Esophagus (tissue), 2 donors: ENCODE data around the gene PDZD2. TPM values are rescaled to one million over a fixed set of nuclear protein-coding genes. Genes with fewer than 3 reads are reported as not detected.

Experiments used
- H3K27ac ChIP-seq, 2 donors: one replicate each; pipeline ENCODE4 v1.5.1; 2013; ENCODE audit warnings: low read depth in 2 of 2, mild to moderate bottlenecking in 2 of 2, inconsistent platforms in 1 of 2, low read length in 1 of 2, moderate library complexity in 1 of 2
- H3K27me3 ChIP-seq, 2 donors: one replicate each; pipeline ENCODE4 v1.6.1; 2013; ENCODE audit warnings: low read length in 2 of 2, control low read depth in 1 of 2, mild to moderate bottlenecking in 1 of 2; ENCODE audit not compliant: insufficient read depth in 2 of 2, control insufficient read depth in 1 of 2
- H3K36me3 ChIP-seq, 2 donors: one replicate each; pipeline ENCODE4 v1.6.1; 2013; ENCODE audit warnings: low read length in 1 of 2; ENCODE audit not compliant: control insufficient read depth in 2 of 2, insufficient read depth in 2 of 2
- H3K4me1 ChIP-seq, 2 donors: one replicate each; pipeline ENCODE4 v1.6.1; 2013; ENCODE audit warnings: low read length in 1 of 2; ENCODE audit not compliant: control insufficient read depth in 2 of 2, insufficient read depth in 2 of 2
- H3K4me3 ChIP-seq, 2 donors: one replicate each; pipeline ENCODE4 v1.5.1; 2013; ENCODE audit warnings: low read length in 2 of 2, mild to moderate bottlenecking in 2 of 2, low read depth in 1 of 2, moderate library complexity in 1 of 2
- H3K9me3 ChIP-seq, 2 donors: one replicate each; pipeline ENCODE4 v1.6.1; 2013; ENCODE audit warnings: mild to moderate bottlenecking in 2 of 2, low read depth in 1 of 2, low read length in 1 of 2, moderate library complexity in 1 of 2; ENCODE audit not compliant: control insufficient read depth in 2 of 2, insufficient read depth in 1 of 2
- WGBS, 2 donors: extraction: QIAGEN DNeasy Blood & Tissue Kit; methylation state at CpG; one replicate each; pipeline ENCODE4 v1.1.7; 2013; 5-methylcytosine and 5-hydroxymethylcytosine counted together
- polyA plus RNA-seq, 2 donors: library from polyadenylated mRNA; stranded (reverse); fragments of 200-250 nt; gene quantifications; one replicate each; pipeline ENCODE4 v1.2.3, GENCODE V29; 2013
- donor health status: healthy with polysubstance abuse.
- donor health status: Bipolar disorder and iron deficiency.

Gene PDZD2
- polyA plus RNA-seq, 2 donors, result 6.6 to 15.3 TPM

GRCh38 chr5:31701642-31702299 is 62.8 kb downstream of the PDZD2 start:
- Histone ChIP-seq H3K4me3 (no peak overlapping the region), H3K36me3 (no peaks in the 10 kb centered on the region), H3K27ac (no peak overlapping the region), H3K9me3 (no peaks in the 10 kb centered on the region), H3K27me3 (no peaks in the 10 kb centered on the region), H3K4me1 (no peaks in the 10 kb centered on the region)
- 67 to 68% methylated on average over 11 of the region's 11 CpGs for WGBS, 2 donors

DNA sequence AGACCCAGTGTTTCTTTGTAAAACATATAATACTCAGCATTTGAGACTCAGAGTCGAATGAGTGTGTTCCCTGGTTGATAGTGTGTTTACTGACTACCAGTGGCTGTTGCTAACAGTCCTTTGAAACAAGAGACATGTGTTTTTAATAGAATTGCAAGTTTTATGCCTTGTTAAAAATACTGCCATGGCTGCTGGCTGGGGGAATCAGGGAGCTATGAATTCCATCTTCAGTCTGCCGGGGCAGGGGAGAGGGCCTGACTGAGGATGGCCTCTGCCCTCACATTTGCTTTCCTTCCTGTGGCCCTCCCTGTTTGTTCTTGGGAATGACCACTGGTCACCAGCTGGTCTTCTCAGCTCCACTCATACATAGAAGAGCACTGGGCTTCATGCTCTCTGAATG is 63.8 kb downstream of the PDZD2 start:
- Histone ChIP-seq H3K27ac (no peak overlapping the region), H3K9me3 (no peaks in the 10 kb centered on the region), H3K4me1 (no peaks in the 10 kb centered on the region), H3K36me3 (no peaks in the 10 kb centered on the region), H3K27me3 (no peaks in the 10 kb centered on the region), H3K4me3 (no peak overlapping the region)
- 62 to 69% methylated on average over 2 of the region's 2 CpGs for WGBS, 2 donors

GRCh38 chr5:31703757-31704156 is 64.8 kb downstream of the PDZD2 start:
- WGBS, 2 donors, result 93 to 100% methylated on average over 1 of the region's 1 CpG
- Histone ChIP-seq H3K4me3 (no peak overlapping the region), H3K27ac (no peak overlapping the region), H3K9me3 (no peaks in the 10 kb centered on the region), H3K27me3 (no peaks in the 10 kb centered on the region), H3K4me1 (no peaks in the 10 kb centered on the region), H3K36me3 (no peaks in the 10 kb centered on the region)

DNA sequence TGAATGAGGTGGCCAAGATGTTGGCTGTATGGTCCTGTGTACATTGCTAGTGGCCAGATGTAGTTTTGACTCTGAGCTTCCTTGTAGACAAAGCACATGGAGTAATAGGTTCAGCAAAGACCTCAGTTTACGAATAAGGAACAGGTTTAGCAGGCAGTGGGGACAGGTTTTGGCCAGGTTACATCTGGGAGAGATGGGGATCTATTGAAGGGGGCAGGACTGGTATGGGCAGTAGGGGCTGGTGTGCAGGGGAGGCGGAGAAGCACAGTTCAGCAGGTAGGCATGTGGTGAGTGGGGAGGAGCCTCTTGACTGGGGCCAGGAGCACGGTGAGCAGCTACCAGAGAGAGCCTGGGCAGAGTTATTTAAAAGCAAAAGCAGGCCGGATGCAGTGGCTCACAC is 67.3 kb downstream of the PDZD2 start:
- no peaks in the 10 kb centered on the region for H3K4me1 ChIP-seq
- 67 to 83% methylated on average over 4 of the region's 4 CpGs for WGBS, 2 donors
- H3K27ac ChIP-seq, result peak overlapping the region in 1 of 2 donors; percentile 49
- no peaks in the 10 kb centered on the region for H3K27me3 ChIP-seq
- no peaks in the 10 kb centered on the region for H3K36me3 ChIP-seq
- H3K4me3 ChIP-seq, result no peak overlapping the region
- no peaks in the 10 kb centered on the region for H3K9me3 ChIP-seq

GRCh38 chr5:31707329-31707728 is 68.4 kb downstream of the PDZD2 start:
- peak overlapping the region in 1 of 2 donors; percentile 7 for H3K27ac ChIP-seq
- WGBS, 2 donors, result 58 to 65% methylated on average over 4 of the region's 4 CpGs

DNA sequence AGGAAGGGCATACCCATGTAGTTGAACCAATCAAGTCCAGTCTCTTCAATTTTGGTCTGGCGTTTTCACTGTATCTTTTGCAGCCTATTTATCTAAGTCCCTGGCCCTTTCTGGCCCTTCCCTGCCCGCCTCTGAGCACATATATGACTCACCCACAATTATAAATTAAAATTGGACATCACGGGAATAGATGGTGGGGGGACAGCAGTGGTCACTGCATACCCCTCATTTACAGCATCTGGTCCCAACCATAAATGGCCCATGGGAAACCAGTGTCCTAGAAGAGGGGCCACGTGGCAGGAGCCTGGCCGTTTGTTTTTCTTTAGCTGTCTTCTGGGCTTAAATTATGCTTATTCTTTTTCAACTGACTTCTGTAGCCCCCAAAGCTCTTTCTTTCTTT is 69.2 kb downstream of the PDZD2 start:
- Histone ChIP-seq H3K4me3 (no peak overlapping the region), H3K27me3 (no peaks in the 10 kb centered on the region), H3K27ac (no peak overlapping the region), H3K4me1 (peaks cover 0 to 3% of the 10 kb centered on the region in 2 donors), H3K9me3 (no peaks in the 10 kb centered on the region), H3K36me3 (no peaks in the 10 kb centered on the region)
- 79 to 85% methylated on average over 5 of the region's 5 CpGs for WGBS, 2 donors

More at GRCh38 chr5:31707329-31707728, 68.4 kb downstream of the PDZD2 start:
- Histone ChIP-seq H3K4me1 (peaks cover 0 to 3% of the 10 kb centered on the region in 2 donors), H3K4me3 (no peak overlapping the region), H3K36me3 (no peaks in the 10 kb centered on the region), H3K27me3 (no peaks in the 10 kb centered on the region), H3K9me3 (no peaks in the 10 kb centered on the region)

DNA sequence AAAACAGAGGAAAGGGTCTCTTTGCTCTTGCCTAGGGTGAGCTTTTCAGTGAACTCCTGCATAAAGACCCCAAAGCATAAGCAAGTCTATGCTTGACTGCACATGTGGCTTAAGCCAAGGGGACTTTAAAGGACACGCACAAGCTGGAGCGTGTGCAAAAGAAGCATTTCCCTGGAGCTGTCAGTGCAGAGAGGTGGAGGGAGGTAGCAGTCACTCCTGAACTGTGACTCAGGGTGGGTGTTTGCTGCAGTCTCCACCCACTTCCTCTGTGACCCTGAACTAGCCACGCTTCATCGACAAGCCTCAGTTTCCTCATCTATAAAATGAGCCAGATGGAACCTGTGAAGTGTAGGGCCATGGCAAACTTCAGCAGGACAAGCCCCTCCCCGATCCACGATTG is 72.4 kb downstream of the PDZD2 start:
- H3K27ac ChIP-seq, result no peak overlapping the region
- H3K9me3 ChIP-seq, result no peaks in the 10 kb centered on the region
- H3K27me3 ChIP-seq, result no peaks in the 10 kb centered on the region
- no peaks in the 10 kb centered on the region for H3K36me3 ChIP-seq
- WGBS, 2 donors, result 52 to 61% methylated on average over 6 of the region's 6 CpGs
- H3K4me3 ChIP-seq, result no peak overlapping the region
- H3K4me1 ChIP-seq, result peaks cover 0 to 3% of the 10 kb centered on the region in 2 donors

- Histone ChIP-seq H3K27ac (no peak overlapping the region), H3K36me3 (no peaks in the 10 kb centered on the region), H3K27me3 (no peaks in the 10 kb centered on the region), H3K4me3 (no peak overlapping the region), H3K4me1 (peaks cover 0 to 3% of the 10 kb centered on the region in 2 donors), H3K9me3 (no peaks in the 10 kb centered on the region)
- 68 to 73% methylated on average over 10 of the region's 10 CpGs for WGBS, 2 donors
These were observed 73.1 kb downstream of the PDZD2 start for GRCh38 chr5:31711935-31712592.

DNA sequence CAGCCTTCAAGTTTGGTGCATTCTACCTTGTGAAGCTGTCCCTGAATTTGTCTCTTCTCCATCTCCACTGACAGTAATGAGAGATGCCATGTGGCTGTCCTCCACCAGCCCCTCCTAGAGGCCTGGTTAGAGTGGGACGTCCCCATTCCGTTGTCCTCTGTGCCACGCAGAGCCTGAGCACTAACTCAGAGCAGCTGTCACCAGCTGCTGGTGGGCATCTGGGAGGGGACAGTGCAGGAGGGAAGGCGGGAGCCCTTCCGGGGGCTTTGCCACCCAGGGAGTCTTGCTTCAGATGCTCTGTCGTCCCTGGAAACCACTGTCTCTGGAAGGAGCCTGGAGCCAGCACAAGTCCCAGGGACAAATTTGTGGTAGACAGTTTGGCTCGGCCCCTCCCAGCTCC is 78.6 kb downstream of the PDZD2 start:
- 86 to 87% methylated on average over 7 of the region's 7 CpGs for WGBS, 2 donors
- Histone ChIP-seq H3K36me3 (no peaks in the 10 kb centered on the region), H3K27ac (no peak overlapping the region), H3K9me3 (no peaks in the 10 kb centered on the region), H3K4me3 (no peak overlapping the region), H3K27me3 (no peaks in the 10 kb centered on the region), H3K4me1 (no peaks in the 10 kb centered on the region)

DNA sequence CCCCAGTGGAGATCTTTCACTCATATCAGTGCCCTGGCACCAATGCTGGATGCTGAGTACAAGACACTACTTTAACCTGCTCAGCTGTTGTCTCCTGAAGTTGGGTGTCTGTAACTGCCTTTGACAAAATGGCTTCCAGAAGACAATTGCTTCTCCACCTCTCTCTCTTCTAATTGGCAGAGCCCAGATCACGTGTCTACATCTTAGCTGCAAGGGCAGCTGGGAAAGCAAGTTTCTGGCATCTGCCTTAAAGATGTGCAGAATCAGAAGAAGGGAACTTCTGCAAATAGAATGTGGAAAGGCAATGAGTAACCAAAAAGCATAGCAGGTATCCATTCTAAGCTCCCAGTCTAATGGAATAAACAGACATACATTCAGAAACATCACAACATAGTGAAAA is 81.1 kb downstream of the PDZD2 start:
- Histone ChIP-seq H3K27ac (no peak overlapping the region), H3K4me1 (no peaks in the 10 kb centered on the region), H3K9me3 (no peaks in the 10 kb centered on the region), H3K4me3 (no peak overlapping the region), H3K36me3 (no peaks in the 10 kb centered on the region), H3K27me3 (no peaks in the 10 kb centered on the region)
- 84 to 91% methylated on average over 1 of the region's 1 CpG for WGBS, 2 donors
